Astrocyte of the cerebellum (primary cell): Measurements from ENCODE around the gene ZNF697.

Experiments
- DNase-seq: peaks from one replicate; pipeline ENCODE4 v3.0.0-alpha.2; 2011; ENCODE audit warnings: low read depth
- H3K4me3 ChIP-seq: 2 replicates; pipeline ENCODE4 v1.5.1; 2011; ENCODE audit warnings: mild to moderate bottlenecking, low read depth, low read length, moderate library complexity
- CTCF ChIP-seq: IDR thresholded peaks from 2 replicates; pipeline ENCODE4 v1.5.1; 2012; ENCODE audit warnings: low read length, low read depth, moderate library complexity, mild to moderate bottlenecking; ENCODE audit errors: missing control alignments
- in situ Hi-C: cut with HindIII; loops from 2 replicates; pipeline ENCODE4 v1.10.0; 2017; ENCODE audit warnings: low sequenced_read_pairs

Gene ZNF697

GRCh38 chr1:119667173-119667572 is 19.1 kb upstream of the ZNF697 start:
- TF ChIP-seq CTCF, result no peak
- no peak for DNase-seq
- in situ Hi-C loops, result no loop called here
- no peak overlapping the region for H3K4me3 ChIP-seq

- DNase-seq, result no peak
- no peak overlapping the region for H3K4me3 ChIP-seq
- in situ Hi-C loops, result no loop called here
- TF ChIP-seq CTCF, result no peak
Measured at GRCh38 chr1:119664067-119664466, 16.0 kb upstream of the ZNF697 start.

GRCh38 chr1:119662034-119662437 is 14.0 kb upstream of the ZNF697 start:
- TF ChIP-seq CTCF, result no peak
- no peak for DNase-seq
- no peak overlapping the region for H3K4me3 ChIP-seq
- in situ Hi-C loops, result no loop called here

GRCh38 chr1:119660253-119661083 is 12.4 kb upstream of the ZNF697 start:
- no peak overlapping the region for H3K4me3 ChIP-seq
- no peak for DNase-seq
- TF ChIP-seq CTCF, result no peak
- in situ Hi-C loops, result no loop called here

- no peak for DNase-seq
- in situ Hi-C loops, result no loop called here
- TF ChIP-seq CTCF, result no peak
- no peak overlapping the region for H3K4me3 ChIP-seq
Measured at GRCh38 chr1:119659628-119660027, 11.6 kb upstream of the ZNF697 start.

GRCh38 chr1:119656410-119656955 is 8.4 kb upstream of the ZNF697 start:
- in situ Hi-C loops, result no loop called here
- no peak overlapping the region for H3K4me3 ChIP-seq
- no peak for DNase-seq
- TF ChIP-seq CTCF, result no peak
